Measurements from ENCODE around the gene TRRAP. TPM values are rescaled to one million over a fixed set of nuclear protein-coding genes. Genes with fewer than 3 reads are reported as not detected.

TRRAP gene
- polyA plus RNA-seq, 1 donor (not counting 4 experiments of a cell fraction or from before 2014, with no cell fraction given) = 6.1 TPM

DNA sequence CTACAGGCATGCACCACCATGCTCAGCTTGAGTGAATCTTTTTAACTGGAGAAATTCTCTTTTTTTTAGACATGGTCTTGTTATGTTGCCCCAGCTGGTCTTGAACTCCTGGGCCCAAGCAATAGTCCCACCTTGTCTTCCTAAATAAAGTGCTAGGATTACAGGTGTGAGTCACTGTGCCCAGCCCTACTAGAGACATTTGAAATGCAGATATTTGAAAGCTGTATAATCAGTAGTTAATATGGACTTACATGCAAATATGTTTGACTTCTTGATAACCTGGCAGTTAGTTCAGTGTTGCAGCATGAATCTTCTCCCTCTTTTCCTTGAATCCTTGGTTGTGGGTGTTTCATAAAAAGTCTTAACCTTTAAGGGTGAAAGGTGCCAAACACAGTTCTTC is 8.7 kb downstream of the TRRAP start:
- Histone ChIP-seq H3K27me3 (ENCODE audit: control insufficient read depth, extremely low read depth, insufficient read depth, low read length) (no peaks in the 10 kb centered on the region), H3K4me1 (ENCODE audit: control insufficient read depth, extremely low read depth, insufficient read depth, low read length) (no peaks in the 10 kb centered on the region), H3K4me3 (ENCODE audit: control insufficient read depth in 2 of 3, extremely low read depth in 1 of 3, insufficient read depth in 2 of 3, low read depth in 1 of 3, low read length in 3 of 3) (no peak overlapping the region), H3K9me3 (ENCODE audit: control insufficient read depth, low read depth, low read length) (no peaks in the 10 kb centered on the region), H3K27ac (ENCODE audit: control insufficient read depth, insufficient read depth, low read length) (no peak overlapping the region), H3K36me3 (ENCODE audit: control insufficient read depth in 2 of 2, extremely low read depth in 1 of 2, insufficient read depth in 2 of 2, low read length in 2 of 2) (peaks cover 16 to 23% of the 10 kb centered on the region in 2 experiments), H3K9ac (ENCODE audit: control insufficient read depth, extremely low read depth, insufficient read depth, low read length) (no peak overlapping the region), H2AFZ (ENCODE audit: control insufficient read depth, low read length) (no peak overlapping the region), H3K4me2 (ENCODE audit: control insufficient read depth, extremely low read depth, insufficient read depth, low read depth, low read length) (no peak overlapping the region), H3K79me2 (ENCODE audit: control insufficient read depth, insufficient read depth, low read length) (peaks cover 10% of the 10 kb centered on the region), H4K20me1 (ENCODE audit: control insufficient read depth, extremely low read depth, insufficient read depth, low read length) (peaks cover 3% of the 10 kb centered on the region), H3K9me1 (ENCODE audit: control insufficient read depth, extremely low read depth, insufficient read depth, low read length) (no peaks in the 10 kb centered on the region)
- no peak for TF ChIP-seq EZH2 (IDR thresholded peaks at IDR 0.05; ENCODE audit: low read length)
- no peak for TF ChIP-seq CTCF (optimal IDR thresholded peaks at IDR 0.05 in 1 of 3, IDR thresholded peaks at IDR 0.05 in 1 of 3, conservative IDR thresholded peaks at IDR 0.05 in 1 of 3; ENCODE audit: extremely low read depth in 1 of 3, insufficient read depth in 2 of 3, low read length in 3 of 3)
- dilution Hi-C loops (cut with MboI; ENCODE audit: extremely low pct_ligation_motif_present, low sequenced_read_pairs) = no loop called here
- no peak for DNase-seq (ENCODE audit: low read depth, low spot score)
- no peak for FAIRE-seq

DNA sequence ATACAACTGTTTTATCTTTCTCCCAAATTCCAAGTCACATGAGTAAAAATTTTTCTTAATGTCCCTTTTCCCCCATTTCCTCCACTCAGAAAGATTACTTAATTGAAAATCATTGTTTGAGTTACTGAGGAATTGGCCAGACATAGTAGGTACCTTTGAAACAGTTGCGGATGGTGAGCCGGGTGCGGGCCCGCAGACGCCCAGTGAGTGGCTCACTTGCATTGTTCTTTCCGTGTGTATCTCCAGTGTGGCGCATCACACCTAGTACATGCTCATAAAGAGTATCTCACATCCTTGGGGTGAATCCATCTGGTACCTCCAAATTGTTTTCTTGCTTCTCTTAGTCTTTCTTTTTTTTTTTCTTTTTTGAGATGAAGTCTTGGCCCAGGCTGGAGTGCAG is 14.3 kb downstream of the TRRAP start:
- no peak for FAIRE-seq

More for the DNA sequence above, 14.3 kb downstream of the TRRAP start:
- Histone ChIP-seq H3K4me2 (ENCODE audit: control insufficient read depth, extremely low read depth, insufficient read depth, low read depth, low read length) (no peak overlapping the region), H3K36me3 (ENCODE audit: control insufficient read depth in 2 of 2, extremely low read depth in 1 of 2, insufficient read depth in 2 of 2, low read length in 2 of 2) (peaks cover 9 to 18% of the 10 kb centered on the region in 2 experiments), H3K27ac (ENCODE audit: control insufficient read depth, insufficient read depth, low read length) (no peak overlapping the region), H3K9ac (ENCODE audit: control insufficient read depth, extremely low read depth, insufficient read depth, low read length) (no peak overlapping the region), H3K27me3 (ENCODE audit: control insufficient read depth, extremely low read depth, insufficient read depth, low read length) (no peaks in the 10 kb centered on the region), H3K4me3 (ENCODE audit: control insufficient read depth in 2 of 3, extremely low read depth in 1 of 3, insufficient read depth in 2 of 3, low read depth in 1 of 3, low read length in 3 of 3) (no peak overlapping the region), H3K9me3 (ENCODE audit: control insufficient read depth, low read depth, low read length) (no peaks in the 10 kb centered on the region), H3K4me1 (ENCODE audit: control insufficient read depth, extremely low read depth, insufficient read depth, low read length) (no peaks in the 10 kb centered on the region), H3K9me1 (ENCODE audit: control insufficient read depth, extremely low read depth, insufficient read depth, low read length) (no peaks in the 10 kb centered on the region), H2AFZ (ENCODE audit: control insufficient read depth, low read length) (no peak overlapping the region), H4K20me1 (ENCODE audit: control insufficient read depth, extremely low read depth, insufficient read depth, low read length) (no peaks in the 10 kb centered on the region), H3K79me2 (ENCODE audit: control insufficient read depth, insufficient read depth, low read length) (no peaks in the 10 kb centered on the region)
- TF ChIP-seq CTCF (optimal IDR thresholded peaks at IDR 0.05 in 1 of 3, IDR thresholded peaks at IDR 0.05 in 1 of 3, conservative IDR thresholded peaks at IDR 0.05 in 1 of 3; ENCODE audit: extremely low read depth in 1 of 3, insufficient read depth in 2 of 3, low read length in 3 of 3) (no peak), EZH2 (IDR thresholded peaks at IDR 0.05; ENCODE audit: low read length) (no peak)
- DNase-seq (ENCODE audit: low read depth, low spot score) = no peak
- dilution Hi-C loops (cut with MboI; ENCODE audit: extremely low pct_ligation_motif_present, low sequenced_read_pairs) = no loop called here
